Spleen (tissue), 11 donors: ENCODE data around the gene KCNH5. TPM values are rescaled to one million over a fixed set of nuclear protein-coding genes. Genes with fewer than 3 reads are reported as not detected.
"Not testable (repeated sequence)": the region's sequence is repeated elsewhere in the genome, so short reads cannot be mapped to it uniquely, and the experiment has no call there.

Experiments used
- DNase-seq: peaks from one replicate; pipeline ENCODE4 v3.0.0-alpha.2; 2020
- H3K27ac ChIP-seq, 8 donors: fragments of 200-600 bp; sonication (generic) in 7 of 8; 1 replicate in 4 of 8; 2 replicates in 4 of 8; pipeline versions ENCODE4 v1.5.0 to v1.8.0; 2016 to 2021; ENCODE audit warnings: inconsistent platforms in 4 of 8, mild to moderate bottlenecking in 4 of 8, moderate library complexity in 1 of 8
- H3K27me3 ChIP-seq, 7 donors: fragments of 200-600 bp; sonication (generic) in 6 of 7; replicated peaks in 1 of 7; 1 replicate in 4 of 7; 2 replicates in 3 of 7; pipeline versions ENCODE4 v1.5.0 to v1.8.0; 2016 to 2021; ENCODE audit warnings: inconsistent platforms in 3 of 7, mild to moderate bottlenecking in 1 of 7
- H3K36me3 ChIP-seq, 6 donors: fragments of 200-600 bp; sonication (generic) in 5 of 6; 1 replicate in 4 of 6; 2 replicates in 2 of 6; pipeline versions ENCODE4 v1.5.0 to v1.8.0; 2016 to 2021; ENCODE audit warnings: inconsistent platforms in 2 of 6
- H3K4me1 ChIP-seq, 6 donors: fragments of 200-600 bp; sonication (generic) in 5 of 6; 1 replicate in 3 of 6; 2 replicates in 3 of 6; pipeline versions ENCODE4 v1.5.0 to v1.8.0; 2016 to 2021; ENCODE audit warnings: inconsistent platforms in 3 of 6
- H3K4me3 ChIP-seq, 8 donors: fragments of 200-600 bp; sonication (generic) in 7 of 8; 1 replicate in 4 of 8; 2 replicates in 4 of 8; pipeline versions ENCODE4 v1.5.0 to v1.8.0; 2016 to 2021; ENCODE audit warnings: inconsistent platforms in 4 of 8, mild to moderate bottlenecking in 4 of 8, moderate library complexity in 2 of 8
- H3K9me3 ChIP-seq, 8 donors: fragments of 200-600 bp; sonication (generic) in 7 of 8; 1 replicate in 4 of 8; 2 replicates in 4 of 8; pipeline versions ENCODE4 v1.5.0 to v1.8.0; 2016 to 2021; ENCODE audit warnings: inconsistent platforms in 4 of 8
- CTCF ChIP-seq, 11 experiments: fragments of 200-600 bp in 7 of 11; fragments of 450-650 bp in 4 of 11; sonication (generic) in 4 of 11; IDR thresholded peaks in 8 of 11; conservative IDR thresholded peaks in 3 of 11; 1 replicate in 7 of 11; 2 replicates in 4 of 11; pipeline versions ENCODE4 v1.4.0 to v1.8.0; 2016 to 2021; ENCODE audit warnings: antibody characterized with exemption in 11 of 11, inconsistent platforms in 4 of 11, mild to moderate bottlenecking in 1 of 11
- POLR2A ChIP-seq, 3 donors: fragments of 450-650 bp; IDR thresholded peaks; one replicate each; pipeline ENCODE4 v1.5.1; 2017; ENCODE audit warnings: antibody characterized with exemption in 3 of 3, mild to moderate bottlenecking in 1 of 3
- POLR2AphosphoS5 ChIP-seq, 3 donors: sonication (generic); formaldehyde crosslinking; IDR thresholded peaks; one replicate each; pipeline ENCODE4 v1.5.1; 2017; ENCODE audit warnings: antibody characterized with exemption in 3 of 3
- WGBS, 5 donors: extraction: QIAGEN DNeasy Blood & Tissue Kit in 3 of 5; methylation state at CpG; one replicate each; pipeline versions ENCODE4 v1.1.5 to v1.1.7; 2013 to 2018; 5-methylcytosine and 5-hydroxymethylcytosine counted together
- intact Hi-C: fragments of 100-400 bp; cut with DNase I; formaldehyde crosslinking; loops from one replicate; pipeline ENCODE4 v1.15.0; 2023; ENCODE audit warnings: low total_unique reads
- polyA plus RNA-seq, 3 donors: library from polyadenylated mRNA; stranded (reverse); fragments of 200-250 nt; gene quantifications; one replicate each; pipeline ENCODE4 v1.2.1, GENCODE V29; 2013
- total RNA-seq, 7 donors: library from RNA; depleted of rRNA in 3 of 7; stranded (reverse); fragments of >200 nt in 3 of 7; fragmentation: NEBNext Ultra II Directional in 4 of 7; extraction: Animal tissue kit (Norgen Biotek cat#: 25700) in 4 of 7; gene quantifications; one replicate each; pipeline versions ENCODE4 v1.1.0 to v1.2.1, GENCODE V29; 2016 to 2021
- donor health status: healthy with polysubstance abuse.
- donor health status: DM: no; HTN: no; CAD: no; lungs with moderate emphysema.
- donor health status: DM: no; HTN: no; CAD: no.
- donor health status: Bipolar disorder and iron deficiency.
- donor health status: healthy.
- donor health status: DM: no; HTN: no; CAD: no.
- donor health status: DM: yes; HTN: yes; CAD: no.

Gene KCNH5
- total and polyA plus RNA-seq, 10 donors, result 0.02 to 0.03 (median 0.03) TPM; not detected in 6

- H3K27me3 ChIP-seq, result no peaks in the 10 kb centered on the region
- no peaks in the 10 kb centered on the region for H3K36me3 ChIP-seq
- H3K4me1 ChIP-seq, result no peaks in the 10 kb centered on the region
- DNase-seq, result no peak
- H3K4me3 ChIP-seq, result no peak overlapping the region
- H3K27ac ChIP-seq, result no peak overlapping the region
- TF ChIP-seq POLR2AphosphoS5 (IDR thresholded peaks at IDR 0.05), result no peak
- TF ChIP-seq CTCF (IDR thresholded peaks at IDR 0.05 in 8 of 11, conservative IDR thresholded peaks at IDR 0.05 in 3 of 11), result no peak
- TF ChIP-seq POLR2A (IDR thresholded peaks at IDR 0.05), result no peak
- H3K9me3 ChIP-seq, result peaks cover 0 to 15% (median 2%) of the 10 kb centered on the region in 8 donors
- intact Hi-C loops, result no loop called here
Measured at GRCh38 chr14:62763951-62764350, 281.3 kb downstream of the KCNH5 start.

DNA sequence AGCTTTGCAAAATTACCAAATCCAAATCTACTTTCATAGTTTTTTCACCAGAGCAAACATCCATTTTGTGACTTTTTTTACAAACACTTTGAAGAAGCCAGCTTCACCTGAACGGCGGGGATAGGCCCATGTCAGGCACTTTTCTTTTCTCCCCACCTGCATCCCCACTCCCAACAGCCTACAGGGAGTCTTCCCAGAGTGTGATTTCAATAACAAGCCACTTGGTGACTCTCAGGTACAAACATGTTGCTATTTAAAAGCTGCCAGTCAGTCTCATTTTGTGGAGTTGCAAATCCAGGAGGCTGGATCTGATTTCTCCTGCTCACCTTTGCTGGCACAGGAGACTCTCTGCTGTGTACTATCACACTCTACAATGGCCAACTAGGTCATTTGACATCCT is 285.5 kb downstream of the KCNH5 start:
- Histone ChIP-seq H3K36me3 (no peaks in the 10 kb centered on the region), H3K9me3 (peaks cover 0 to 36% (median 18%) of the 10 kb centered on the region in 8 donors), H3K27ac (no peak overlapping the region), H3K27me3 (no peaks in the 10 kb centered on the region), H3K4me1 (no peaks in the 10 kb centered on the region), H3K4me3 (no peak overlapping the region)
- TF ChIP-seq POLR2A (IDR thresholded peaks at IDR 0.05) (no peak), POLR2AphosphoS5 (IDR thresholded peaks at IDR 0.05) (no peak), CTCF (IDR thresholded peaks at IDR 0.05 in 8 of 11, conservative IDR thresholded peaks at IDR 0.05 in 3 of 11) (no peak)
- 59 to 78% (median 71%) methylated on average over 2 of the region's 2 CpGs for whole genome bisulfite sequencing, 5 donors
- intact Hi-C loops, result no loop called here
- DNase-seq, result no peak

DNA sequence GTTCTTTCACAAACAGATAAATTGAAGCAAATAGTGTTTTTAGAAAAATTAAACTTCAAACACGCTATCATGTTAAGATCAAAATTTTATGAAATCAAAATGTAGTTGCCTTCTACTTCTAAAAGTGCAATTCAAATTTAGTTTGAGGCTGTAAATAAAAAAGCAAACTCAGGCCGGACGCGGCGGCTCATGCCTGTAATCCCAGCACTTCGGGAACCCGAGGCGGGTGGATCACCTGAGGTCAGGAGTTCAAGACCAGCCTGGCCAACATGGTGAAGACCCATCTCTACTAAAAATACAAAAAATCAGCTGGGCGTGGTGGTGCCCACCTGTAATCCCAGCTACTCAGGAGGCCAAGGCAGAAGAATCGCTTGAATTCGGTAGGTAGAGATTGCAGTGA is 298.4 kb downstream of the KCNH5 start:
- H3K9me3 ChIP-seq, intact Hi-C loops, H3K4me3 ChIP-seq, H3K27me3 ChIP-seq, H3K27ac ChIP-seq, H3K36me3 ChIP-seq, DNase-seq, H3K4me1 ChIP-seq: not testable (repeated sequence)
- WGBS, 5 donors, result 90 to 95% (median 93%) methylated on average over 11 of the region's 11 CpGs

DNA sequence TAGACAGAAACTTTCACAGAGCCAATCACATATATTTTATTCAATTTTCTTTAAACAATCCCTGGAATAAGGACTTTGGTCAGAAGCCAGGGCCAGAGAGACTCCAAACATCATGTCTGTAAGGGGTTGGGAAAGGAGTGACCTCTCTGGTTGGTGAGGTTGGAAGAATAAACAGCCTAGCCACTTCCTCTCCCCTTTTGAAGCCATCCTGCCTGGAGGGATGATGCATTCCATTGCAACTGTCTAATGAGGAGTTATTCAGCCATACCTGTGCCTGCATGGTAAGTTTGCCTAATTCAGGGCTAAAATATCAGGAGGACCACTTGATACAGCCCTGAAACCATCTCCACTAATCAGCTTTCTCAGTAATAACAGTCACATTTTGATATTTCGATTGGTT is 299.8 kb downstream of the KCNH5 start:
- TF ChIP-seq CTCF (IDR thresholded peaks at IDR 0.05 in 8 of 11, conservative IDR thresholded peaks at IDR 0.05 in 3 of 11) (no peak), POLR2AphosphoS5 (IDR thresholded peaks at IDR 0.05) (no peak), POLR2A (IDR thresholded peaks at IDR 0.05) (no peak)
- intact Hi-C loops, result no loop called here
- Histone ChIP-seq H3K4me3 (no peak overlapping the region), H3K27ac (no peak overlapping the region), H3K4me1 (no peaks in the 10 kb centered on the region), H3K27me3 (no peaks in the 10 kb centered on the region), H3K36me3 (no peaks in the 10 kb centered on the region), H3K9me3 (no peaks in the 10 kb centered on the region)
- 58 to 73% (median 72%) methylated on average over 1 of the region's 1 CpG for WGBS, 5 donors
- DNase-seq, result no peak

DNA sequence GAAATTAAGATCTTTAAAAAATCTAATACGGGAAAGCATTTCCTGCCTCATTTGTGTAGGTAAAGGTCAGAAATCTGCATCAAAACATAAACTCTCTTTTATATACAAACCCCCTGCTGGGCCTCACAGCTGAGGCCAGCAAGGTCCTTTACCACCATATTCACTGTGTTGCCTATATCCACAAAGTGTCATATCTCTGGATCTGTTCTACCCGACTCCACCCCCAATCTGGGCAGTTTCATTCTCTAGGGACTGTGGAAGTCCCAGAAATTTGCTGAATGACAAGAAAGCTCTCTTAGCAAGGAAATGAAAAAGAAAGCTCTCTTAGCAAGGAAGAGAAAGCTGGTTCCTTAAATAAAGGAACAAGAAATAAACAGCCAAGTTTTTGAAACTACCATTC is 301.7 kb downstream of the KCNH5 start:
- Histone ChIP-seq H3K4me3 (no peak overlapping the region), H3K27ac (no peak overlapping the region), H3K9me3 (no peaks in the 10 kb centered on the region), H3K36me3 (no peaks in the 10 kb centered on the region), H3K4me1 (no peaks in the 10 kb centered on the region), H3K27me3 (no peaks in the 10 kb centered on the region)
- DNase-seq, result no peak
- WGBS, 5 donors, result 39 to 65% (median 51%) methylated on average over 2 of the region's 2 CpGs
- intact Hi-C loops, result no loop called here
- TF ChIP-seq POLR2AphosphoS5 (IDR thresholded peaks at IDR 0.05), result no peak
- TF ChIP-seq CTCF (IDR thresholded peaks at IDR 0.05 in 8 of 11, conservative IDR thresholded peaks at IDR 0.05 in 3 of 11), result no peak
- TF ChIP-seq POLR2A (IDR thresholded peaks at IDR 0.05), result no peak
